IMR-90 (cell line): ENCODE results near the gene SEMA6D. TPM values are rescaled to one million over a fixed set of nuclear protein-coding genes. Genes with fewer than 3 reads are reported as not detected.

Experiments used
- ATAC-seq: fragments of 200-7000 bp; cut with Tn5 transposase; 2 replicates; pipeline ENCODE4 v1.9.1; 2020; ENCODE audit warnings: low read depth, mild to moderate bottlenecking, moderate library complexity
- BruUV-seq: library from RNA; stranded (reverse); fragments of 400-500 nt; replicated peaks from 2 replicates; lab custom pipeline; 2021; lab: Mats Ljungman, UMichigan
- CTCF ChIA-PET: fragments of 300-600 bp; formaldehyde crosslinking; extraction: SDS; loops from one replicate; lab custom pipeline; 2021; ENCODE audit warnings: antibody characterized with exemption; lab: Yijun Ruan, JAX
- POLR2A ChIA-PET: fragments of 300-600 bp; sonication (Branson Sonifier 250); formaldehyde crosslinking; loops from one replicate; lab custom pipeline; 2022; ENCODE audit warnings: antibody characterized with exemption; ENCODE audit not compliant: unreplicated experiment; lab: Charles Lee
- DNase-seq: peaks from one replicate; pipeline ENCODE4 v3.0.0; 2013
- H2AFZ ChIP-seq: replicated peaks from 2 replicates; pipeline ENCODE3; 2013; ENCODE audit warnings: low read length, mild to moderate bottlenecking; ENCODE audit not compliant: poor library complexity
- H2AK5ac ChIP-seq: 2 replicates; pipeline ENCODE4 v1.6.1; 2013; ENCODE audit warnings: low read depth, low read length, inconsistent platforms
- H2AK9ac ChIP-seq: replicated peaks from 2 replicates; pipeline ENCODE3; 2013; ENCODE audit warnings: mild to moderate bottlenecking, low read depth, low read length, moderate library complexity; ENCODE audit not compliant: poor library complexity
- H2BK120ac ChIP-seq: 2 replicates; pipeline ENCODE4 v1.6.1; 2013; ENCODE audit warnings: low read depth, low read length, inconsistent platforms
- H2BK15ac ChIP-seq: 3 replicates; pipeline ENCODE4 v1.6.1; 2013; ENCODE audit warnings: low read depth, low read length, inconsistent platforms
- H2BK20ac ChIP-seq: 2 replicates; pipeline ENCODE4 v1.6.1; 2013; ENCODE audit warnings: low read depth, mild to moderate bottlenecking, inconsistent platforms, low read length, moderate library complexity
- H2BK5ac ChIP-seq: 2 replicates; pipeline ENCODE4 v1.6.1; 2013; ENCODE audit warnings: mild to moderate bottlenecking, low read depth, low read length, inconsistent platforms; ENCODE audit not compliant: poor library complexity, severe bottlenecking
- H3K14ac ChIP-seq: replicated peaks from 2 replicates; pipeline ENCODE4 v1.6.1; 2013; ENCODE audit warnings: low read depth, low read length, inconsistent platforms
- H3K18ac ChIP-seq: 2 replicates; pipeline ENCODE4 v1.6.1; 2013; ENCODE audit warnings: low read depth, low read length, control low read depth
- H3K23ac ChIP-seq: 2 replicates; pipeline ENCODE4 v1.6.1; 2013; ENCODE audit warnings: low read depth, low read length, inconsistent platforms
- H3K27ac ChIP-seq: 2 replicates; pipeline ENCODE4 v1.5.1; 2013; ENCODE audit warnings: mild to moderate bottlenecking, control low read depth, low read length; ENCODE audit not compliant: insufficient read depth
- H3K27me3 ChIP-seq: 2 replicates; pipeline ENCODE4 v1.6.1; 2013; ENCODE audit warnings: low read length; ENCODE audit not compliant: control insufficient read depth, insufficient read depth
- H3K36me3 ChIP-seq: 2 replicates; pipeline ENCODE4 v1.6.1; 2013; ENCODE audit warnings: low read length, mixed read lengths; ENCODE audit not compliant: control insufficient read depth, insufficient read depth
- H3K4ac ChIP-seq: 2 replicates; pipeline ENCODE4 v1.6.1; 2013; ENCODE audit warnings: low read depth, low read length, inconsistent platforms
- H3K4me1 ChIP-seq: 2 replicates; pipeline ENCODE4 v1.6.1; 2013; ENCODE audit warnings: low read length, mixed read lengths; ENCODE audit not compliant: control insufficient read depth, insufficient read depth
- H3K4me2 ChIP-seq: 2 replicates; pipeline ENCODE4 v1.6.1; 2013; ENCODE audit warnings: low read depth, mild to moderate bottlenecking, control low read depth, low read length, moderate library complexity
- H3K4me3 ChIP-seq: 2 replicates; pipeline ENCODE4 v1.5.1; 2013; ENCODE audit warnings: low read depth, mild to moderate bottlenecking, control low read depth, low read length, moderate library complexity; ENCODE audit not compliant: insufficient read depth
- H3K56ac ChIP-seq: 2 replicates; pipeline ENCODE4 v1.6.1; 2013; ENCODE audit warnings: low read length, inconsistent platforms; ENCODE audit not compliant: insufficient read depth; ENCODE audit errors: extremely low read depth
- H3K79me1 ChIP-seq, 2 experiments: 2 replicates each; pipeline ENCODE4 v1.6.1; 2013; ENCODE audit warnings: low read length in 2 of 2, inconsistent platforms in 1 of 2, low read depth in 1 of 2
- H3K9ac ChIP-seq: 2 replicates; pipeline ENCODE4 v1.6.1; 2013; ENCODE audit warnings: low read depth, low read length, control low read depth
- H3K9me1 ChIP-seq: 2 replicates; pipeline ENCODE4 v1.6.1; 2013; ENCODE audit warnings: low read length, inconsistent platforms; ENCODE audit not compliant: insufficient read depth
- H3K9me3 ChIP-seq: 2 replicates; pipeline ENCODE4 v1.6.1; 2013; ENCODE audit warnings: low read length; ENCODE audit not compliant: control insufficient read depth, insufficient read depth
- H4K20me1 ChIP-seq: 2 replicates; pipeline ENCODE4 v1.6.1; 2013; ENCODE audit warnings: low read length, inconsistent platforms; ENCODE audit not compliant: insufficient read depth
- H4K5ac ChIP-seq: 2 replicates; pipeline ENCODE4 v1.6.1; 2013; ENCODE audit warnings: mild to moderate bottlenecking, low read depth, low read length, control low read depth
- H4K8ac ChIP-seq, 2 experiments: 2 replicates each; pipeline ENCODE4 v1.6.1; 2013; ENCODE audit warnings: low read depth in 2 of 2, low read length in 2 of 2, control low read depth in 1 of 2, inconsistent platforms in 1 of 2
- H4K91ac ChIP-seq: 2 replicates; pipeline ENCODE4 v1.6.1; 2013; ENCODE audit warnings: low read depth, low read length, inconsistent platforms; ENCODE audit not compliant: insufficient read depth
- CEBPB ChIP-seq: IDR thresholded peaks from 2 replicates; pipeline ENCODE4 v1.6.1; 2012; ENCODE audit warnings: low read depth, low read length, improper control_type of control experiment
- FOS ChIP-seq: fragments of 150-350 bp; IDR thresholded peaks from 2 replicates; pipeline ENCODE4 v1.6.1; 2016; ENCODE audit warnings: low read depth, low read length
- MXI1 ChIP-seq: IDR thresholded peaks from 2 replicates; pipeline ENCODE4 v1.6.1; 2012; ENCODE audit warnings: low read depth, mild to moderate bottlenecking, low read length, moderate library complexity, borderline replicate concordance
- POLR2A ChIP-seq: IDR thresholded peaks from 2 replicates; pipeline ENCODE4 v1.6.1; 2012; ENCODE audit warnings: mild to moderate bottlenecking, low read depth, low read length
- RAD21 ChIP-seq: IDR thresholded peaks from 2 replicates; pipeline ENCODE4 v1.6.1; 2012; ENCODE audit warnings: low read length, improper control_type of control experiment
- RCOR1 ChIP-seq: IDR thresholded peaks from 2 replicates; pipeline ENCODE4 v1.6.1; 2012; ENCODE audit warnings: mild to moderate bottlenecking, low read length, improper control_type of control experiment; ENCODE audit not compliant: insufficient replicate concordance
- RFX5 ChIP-seq: IDR thresholded peaks from 2 replicates; pipeline ENCODE4 v1.8.0; 2012; ENCODE audit warnings: low read depth, mild to moderate bottlenecking, low read length, moderate library complexity
- WGBS, 2 experiments: methylation state at CpG; one replicate each; pipeline versions ENCODE4 v1.1.5 to v1.1.7; 2013; ENCODE audit warnings: missing lambda C conversion rate in 2 of 2; ENCODE audit not compliant: insufficient read length in 1 of 2; ENCODE audit errors: extremely low coverage in 2 of 2; 5-methylcytosine and 5-hydroxymethylcytosine counted together
- dilution Hi-C: fragments of 300-500 bp; cut with HindIII; formaldehyde crosslinking; loops from one replicate; pipeline ENCODE4 v1.14.3; 2018; ENCODE audit warnings: low sequenced_read_pairs; ENCODE audit not compliant: unreplicated experiment
- in situ Hi-C: fragments of 300-500 bp; cut with MboI; formaldehyde crosslinking; loops from 3 replicates; pipeline ENCODE4 v1.14.3; 2019; ENCODE audit warnings: low sequenced_read_pairs, inconsistent platforms, mixed read lengths
- intact Hi-C: fragments of 100-400 bp; cut with micrococcal nuclease; formaldehyde crosslinking; loops from 2 replicates; pipeline ENCODE4 v1.10.0; 2022
- polyA plus RNA-seq, 3 experiments: library from polyadenylated mRNA; depleted of rRNA; stranded (reverse); fragments of >200 nt; gene quantifications; 2 replicates each; pipeline ENCODE4 v1.2.3, GENCODE V29; 2012; ENCODE audit warnings: low replicate concordance in 1 of 3
- total RNA-seq: library from RNA; depleted of rRNA; stranded (reverse); fragments of >200 nt; gene quantifications from 2 replicates; pipeline ENCODE4 v1.2.3, GENCODE V29; 2012
- TF ChIP-seq, protein P1 (sequence below): fragments of 150-350 bp; IDR thresholded peaks from 2 replicates; pipeline ENCODE4 v1.6.1; 2017; ENCODE audit warnings: mild to moderate bottlenecking, antibody characterized with exemption, low read length, low read depth

SEMA6D gene
- total and polyA plus RNA-seq, 2 of the 4 experiments (the other 2 are of a cell fraction) = 12.6 to 17.4 TPM

DNA sequence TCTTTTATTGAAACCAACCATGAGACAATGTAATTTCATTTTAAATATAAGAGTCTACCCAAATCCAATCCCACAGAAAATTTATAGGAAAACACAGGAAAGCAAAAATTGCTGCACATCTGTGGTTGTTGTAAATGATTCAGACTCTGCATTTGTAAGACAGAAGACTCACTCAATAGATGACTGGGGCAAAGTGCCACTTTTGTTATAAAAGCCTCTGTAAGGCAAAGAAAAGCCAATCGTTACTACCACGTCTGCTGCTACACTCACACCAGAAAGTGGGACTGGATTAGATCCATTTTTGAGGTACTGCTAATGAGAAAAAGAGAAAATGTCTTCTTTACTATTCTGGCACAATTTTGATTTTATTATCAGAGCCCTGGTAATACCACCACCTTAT is 74.9 kb downstream of the SEMA6D start:
- Histone ChIP-seq H2BK20ac (no peak overlapping the region), H3K27me3 (peaks cover 8% of the 10 kb centered on the region), H3K4ac (no peak overlapping the region), H2BK5ac (no peak overlapping the region), H3K56ac (no peak overlapping the region), H4K5ac (no peak overlapping the region), H2AK9ac (no peak overlapping the region), H4K8ac (no peak overlapping the region), H3K4me2 (no peak overlapping the region), H2BK15ac (no peak overlapping the region), H2AFZ (no peak overlapping the region), H3K23ac (no peak overlapping the region), H3K9ac (no peak overlapping the region), H3K14ac (no peak overlapping the region), H2AK5ac (no peak overlapping the region), H3K9me1 (no peaks in the 10 kb centered on the region), H3K4me3 (no peak overlapping the region), H4K20me1 (no peaks in the 10 kb centered on the region), H2BK120ac (no peak overlapping the region), H4K91ac (no peak overlapping the region), H3K4me1 (no peaks in the 10 kb centered on the region), H3K36me3 (no peaks in the 10 kb centered on the region), H3K79me1 (no peaks in the 10 kb centered on the region), H3K9me3 (no peaks in the 10 kb centered on the region), H3K18ac (no peak overlapping the region), H3K27ac (no peak overlapping the region)
- dilution Hi-C loops = no loop called here
- intact Hi-C loops = no loop called here
- whole genome bisulfite sequencing, 2 experiments = no CpG with 5 or more reads among the region's 2 CpGs
- TF ChIP-seq RFX5 = no peak
- no peak for TF ChIP-seq RCOR1
- no peak for TF ChIP-seq POLR2A
- no peak for TF ChIP-seq MXI1
- TF ChIP-seq CEBPB = no peak
- TF ChIP-seq, protein P1, sequence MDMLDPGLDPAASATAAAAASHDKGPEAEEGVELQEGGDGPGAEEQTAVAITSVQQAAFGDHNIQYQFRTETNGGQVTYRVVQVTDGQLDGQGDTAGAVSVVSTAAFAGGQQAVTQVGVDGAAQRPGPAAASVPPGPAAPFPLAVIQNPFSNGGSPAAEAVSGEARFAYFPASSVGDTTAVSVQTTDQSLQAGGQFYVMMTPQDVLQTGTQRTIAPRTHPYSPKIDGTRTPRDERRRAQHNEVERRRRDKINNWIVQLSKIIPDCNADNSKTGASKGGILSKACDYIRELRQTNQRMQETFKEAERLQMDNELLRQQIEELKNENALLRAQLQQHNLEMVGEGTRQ = no peak
- TF ChIP-seq FOS = no peak
- no peak for TF ChIP-seq RAD21
- CTCF ChIA-PET = no interaction called here
- ATAC-seq (no peak), DNase-seq (no peak)
- no TSS peak for BruUV-seq
- in situ Hi-C loops = no loop called here
- POLR2A ChIA-PET = no interaction called here
